ENCODE results near the gene TIMELESS. TPM values are rescaled to one million over a fixed set of nuclear protein-coding genes. Genes with fewer than 3 reads are reported as not detected.

The TIMELESS gene
- total and polyA plus RNA-seq, 2 donors from 2014 or later: 5.5 to 9.2 TPM

GRCh38 chr12:56487448-56488040 is 38.3 kb upstream of the TIMELESS start:
- peak in 4 of 5 donors; percentile 51 to 77 (median 58) for DNase-seq
- intact Hi-C loops (cut with DNase I): no loop called here
- TF ChIP-seq CTCF (IDR thresholded peaks at IDR 0.05; ENCODE audit: borderline replicate concordance, extremely low read depth, insufficient read depth): no peak
- no peaks in the 10 kb centered on the region for H3K36me3 ChIP-seq (ENCODE audit: control insufficient read depth in 2 of 3, insufficient read depth in 3 of 3, low read length in 3 of 3)
- H3K4me1 ChIP-seq (ENCODE audit: control insufficient read depth in 2 of 3, insufficient read depth in 2 of 3, low read depth in 1 of 3, low read length in 3 of 3): peaks cover 0 to 10% (median 4%) of the 10 kb centered on the region in 3 donors
- no peaks in the 10 kb centered on the region for H3K9me3 ChIP-seq (ENCODE audit: control insufficient read depth in 2 of 3, insufficient read depth in 1 of 3, low read length in 3 of 3)
- no peak overlapping the region for H3K27ac ChIP-seq (ENCODE audit: low read depth in 2 of 2, low read length in 2 of 2)
- peak overlapping the region; percentile 26 to 55 (median 26) for H3K9ac ChIP-seq (ENCODE audit: low read length in 3 of 3)
- no peak for FAIRE-seq
- H3K27me3 ChIP-seq (ENCODE audit: control insufficient read depth, insufficient read depth, low read length): peaks cover 2% of the 10 kb centered on the region
- peak overlapping the region; percentile 39 to 80 (median 65) for H3K4me3 ChIP-seq (ENCODE audit: low read length in 3 of 3)

- no peaks in the 10 kb centered on the region for H3K36me3 ChIP-seq (ENCODE audit: control insufficient read depth in 2 of 3, insufficient read depth in 3 of 3, low read length in 3 of 3)
- H3K9me3 ChIP-seq (ENCODE audit: control insufficient read depth in 2 of 3, insufficient read depth in 1 of 3, low read length in 3 of 3): no peaks in the 10 kb centered on the region
- FAIRE-seq (no peak), DNase-seq (no peak)
- peaks cover 2% of the 10 kb centered on the region for H3K27me3 ChIP-seq (ENCODE audit: control insufficient read depth, insufficient read depth, low read length)
- no peak overlapping the region for H3K27ac ChIP-seq (ENCODE audit: low read depth in 2 of 2, low read length in 2 of 2)
- H3K9ac ChIP-seq (ENCODE audit: low read length in 3 of 3): no peak overlapping the region
- intact Hi-C loops (cut with DNase I): no loop called here
- H3K4me1 ChIP-seq (ENCODE audit: control insufficient read depth in 2 of 3, insufficient read depth in 2 of 3, low read depth in 1 of 3, low read length in 3 of 3): peaks cover 0 to 10% (median 4%) of the 10 kb centered on the region in 3 donors
- TF ChIP-seq CTCF (IDR thresholded peaks at IDR 0.05; ENCODE audit: borderline replicate concordance, extremely low read depth, insufficient read depth): no peak
- peak overlapping the region in 1 of 3 donors; percentile 80 for H3K4me3 ChIP-seq (ENCODE audit: low read length in 3 of 3)
Observed at GRCh38 chr12:56486694-56487093, 37.5 kb upstream of the TIMELESS start.

- no peak for FAIRE-seq
- peaks cover 0 to 10% (median 4%) of the 10 kb centered on the region in 3 donors for H3K4me1 ChIP-seq (ENCODE audit: control insufficient read depth in 2 of 3, insufficient read depth in 2 of 3, low read depth in 1 of 3, low read length in 3 of 3)
- H3K27me3 ChIP-seq (ENCODE audit: control insufficient read depth, insufficient read depth, low read length): peaks cover 2% of the 10 kb centered on the region
- no peaks in the 10 kb centered on the region for H3K36me3 ChIP-seq (ENCODE audit: control insufficient read depth in 2 of 3, insufficient read depth in 3 of 3, low read length in 3 of 3)
- H3K9ac ChIP-seq (ENCODE audit: low read length in 3 of 3): no peak overlapping the region
- H3K9me3 ChIP-seq (ENCODE audit: control insufficient read depth in 2 of 3, insufficient read depth in 1 of 3, low read length in 3 of 3): no peaks in the 10 kb centered on the region
- no peak for TF ChIP-seq CTCF (IDR thresholded peaks at IDR 0.05; ENCODE audit: borderline replicate concordance, extremely low read depth, insufficient read depth)
- no peak for DNase-seq
- H3K27ac ChIP-seq (ENCODE audit: low read depth in 2 of 2, low read length in 2 of 2): no peak overlapping the region
- intact Hi-C loops (cut with DNase I): no loop called here
- H3K4me3 ChIP-seq (ENCODE audit: low read length in 3 of 3): no peak overlapping the region
Observed at GRCh38 chr12:56484566-56484965, 35.3 kb upstream of the TIMELESS start.

- FAIRE-seq: no peak
Observed at GRCh38 chr12:56479625-56480024, 30.4 kb upstream of the TIMELESS start.

More at GRCh38 chr12:56479625-56480024, 30.4 kb upstream of the TIMELESS start:
- intact Hi-C loops (cut with DNase I): no loop called here
- Histone ChIP-seq H3K4me3 (ENCODE audit: low read length in 3 of 3) (no peak overlapping the region), H3K27ac (ENCODE audit: low read depth in 2 of 2, low read length in 2 of 2) (no peak overlapping the region), H3K27me3 (ENCODE audit: control insufficient read depth, insufficient read depth, low read length) (no peaks in the 10 kb centered on the region), H3K4me1 (ENCODE audit: control insufficient read depth in 2 of 3, insufficient read depth in 2 of 3, low read depth in 1 of 3, low read length in 3 of 3) (no peaks in the 10 kb centered on the region), H3K9me3 (ENCODE audit: control insufficient read depth in 2 of 3, insufficient read depth in 1 of 3, low read length in 3 of 3) (no peaks in the 10 kb centered on the region), H3K9ac (ENCODE audit: low read length in 3 of 3) (no peak overlapping the region), H3K36me3 (ENCODE audit: control insufficient read depth in 2 of 3, insufficient read depth in 3 of 3, low read length in 3 of 3) (peaks cover 0 to 2% (median 0%) of the 10 kb centered on the region in 3 donors)
- no peak for TF ChIP-seq CTCF (IDR thresholded peaks at IDR 0.05; ENCODE audit: borderline replicate concordance, extremely low read depth, insufficient read depth)
- no peak for DNase-seq

Measured in kidney (tissue), 14 donors.